MCF 10A (cell line): Measurements from ENCODE around the gene TIMM10B. TPM values are rescaled to one million over a fixed set of nuclear protein-coding genes. Genes with fewer than 3 reads are reported as not detected.

Source experiments
- BruUV-seq: library from RNA; stranded (reverse); fragments of 400-500 nt; replicated peaks from 2 replicates; lab custom pipeline; 2021; lab: Mats Ljungman, UMichigan
- CTCF ChIA-PET: fragments of 300-600 bp; sonication (Branson Sonifier 250); formaldehyde crosslinking; extraction: SDS; loops from one replicate; lab custom pipeline; 2021; ENCODE audit warnings: antibody characterized with exemption, inconsistent platforms; lab: Yijun Ruan, JAX
- POLR2A ChIA-PET: fragments of 300-600, 350-650 bp; sonication (Branson Sonifier 250); formaldehyde crosslinking; extraction: SDS; loops from one replicate; lab custom pipeline; 2020; ENCODE audit warnings: antibody characterized with exemption, inconsistent platforms; lab: Yijun Ruan, JAX
- DNase-seq: peaks from one replicate; pipeline ENCODE4 v3.0.0-alpha.2; 2018; ENCODE audit not compliant: unreplicated experiment
- H3K27ac Mint-ChIP-seq: one replicate; pipeline ENCODE4 v1.8.0; 2022; ENCODE audit warnings: mild to moderate bottlenecking, low read depth, mixed read lengths; ENCODE audit not compliant: unreplicated experiment
- H3K27me3 Mint-ChIP-seq: one replicate; pipeline ENCODE4 v1.8.0; 2022; ENCODE audit warnings: mixed read lengths; ENCODE audit not compliant: insufficient read depth, unreplicated experiment
- H3K36me3 Mint-ChIP-seq: one replicate; pipeline ENCODE4 v1.8.0; 2022; ENCODE audit warnings: mild to moderate bottlenecking, moderate library complexity, mixed read lengths; ENCODE audit not compliant: insufficient read depth, unreplicated experiment
- H3K4me1 Mint-ChIP-seq: one replicate; pipeline ENCODE4 v1.8.0; 2022; ENCODE audit warnings: mixed read lengths; ENCODE audit not compliant: insufficient read depth, unreplicated experiment
- H3K4me3 Mint-ChIP-seq: one replicate; pipeline ENCODE4 v1.8.0; 2022; ENCODE audit warnings: mild to moderate bottlenecking, moderate library complexity, mixed read lengths; ENCODE audit not compliant: unreplicated experiment
- H3K9me3 Mint-ChIP-seq: one replicate; pipeline ENCODE4 v1.8.0; 2022; ENCODE audit warnings: mixed read lengths; ENCODE audit not compliant: unreplicated experiment
- CTCF ChIP-seq: fragments of 200-600 bp; IDR thresholded peaks from one replicate; pipeline ENCODE4 v1.8.0; 2022; ENCODE audit warnings: antibody characterized with exemption, mild to moderate bottlenecking; ENCODE audit not compliant: unreplicated experiment
- intact Hi-C: fragments of 100-400 bp; cut with micrococcal nuclease; formaldehyde crosslinking; loops from 2 replicates; pipeline ENCODE4 v1.14.1; 2022
- total RNA-seq: library from RNA; stranded (reverse); gene quantifications from 2 replicates; pipeline ENCODE4 v1.2.3, GENCODE V29; 2022

Gene TIMM10B
- total RNA-seq, 1 experiment from 2014 or later: 36.2 TPM

- no peak for TF ChIP-seq CTCF
- Mint-ChIP-seq H3K4me1 (no peaks in the 10 kb centered on the region), H3K9me3 (no peaks in the 10 kb centered on the region), H3K27ac (no peak overlapping the region), H3K36me3 (peaks cover 21% of the 10 kb centered on the region), H3K4me3 (no peak overlapping the region), H3K27me3 (no peaks in the 10 kb centered on the region)
- CTCF ChIA-PET: interaction anchor here (0.6 to 10.6 kb wide), 7 partner anchors 11 to 550 kb away, joined by 3 to 65 read pairs (median 4); no protein-coding TSS in a partner anchor
- no TSS peak for BruUV-seq
- POLR2A ChIA-PET: interaction anchor here (1.0 to 1.6 kb wide), 2 partner anchors 8 to 194 kb away, joined by 3 to 13 read pairs; partner anchors contain the start of genes ARFIP2, MRPL17 and TIMM10B
- no peak for DNase-seq
- intact Hi-C loops: no loop called here
Measured at GRCh38 chr11:6489306-6489705, 8.0 kb downstream of the TIMM10B start.

- POLR2A ChIA-PET: interaction anchor here (0.6 to 2.3 kb wide), 5 partner anchors 14 to 109 kb away, joined by 3 to 8 read pairs (median 4); partner anchors contain the start of genes ARFIP2 and TIMM10B
- H3K9me3 Mint-ChIP-seq: no peaks in the 10 kb centered on the region
- TF ChIP-seq CTCF: no peak
- no peaks in the 10 kb centered on the region for H3K4me1 Mint-ChIP-seq
- no peak within 1 kb of the TSS for H3K27ac Mint-ChIP-seq
- DNase-seq: no peak
- intact Hi-C loops: no loop called here
- no peak within 1 kb of the TSS for H3K4me3 Mint-ChIP-seq
- peaks cover 12% of the 10 kb centered on the region for H3K36me3 Mint-ChIP-seq
- CTCF ChIA-PET: interaction anchor here (0.5 to 9.0 kb wide), 6 partner anchors 11 to 209 kb away, joined by 3 to 47 read pairs (median 5); no protein-coding TSS in a partner anchor
- no TSS peak for BruUV-seq
- H3K27me3 Mint-ChIP-seq: no peaks in the 10 kb centered on the region
Measured at GRCh38 chr11:6497069-6497839, 16.0 kb downstream of the TIMM10B start, which contains the start of gene DNHD1. TSS of gene DNHD1 (plus strand) at chr11:6497280. CDS start at chr11:6498216, 936 bp downstream.

- Mint-ChIP-seq H3K4me3 (no peak overlapping the region), H3K36me3 (peaks cover 20% of the 10 kb centered on the region), H3K9me3 (no peaks in the 10 kb centered on the region), H3K27ac (no peak overlapping the region), H3K4me1 (no peaks in the 10 kb centered on the region), H3K27me3 (no peaks in the 10 kb centered on the region)
- ChIA-PET POLR2A (interaction anchor here (1.6 kb wide), 1 partner anchor 15 kb away, joined by 5 read pairs; no protein-coding TSS in a partner anchor), CTCF (interaction anchor here (0.6 to 9.0 kb wide), 7 partner anchors 10 to 560 kb away, joined by 3 to 47 read pairs (median 4); no protein-coding TSS in a partner anchor)
- no TSS peak for BruUV-seq
- intact Hi-C loops: no loop called here
- no peak for TF ChIP-seq CTCF
- no peak for DNase-seq
Measured at GRCh38 chr11:6498121-6498520, 16.8 kb downstream of the TIMM10B start.

GRCh38 chr11:6498544-6498943 lies 17.2 kb downstream of the TIMM10B start:
- intact Hi-C loops: no loop called here
- Mint-ChIP-seq H3K9me3 (no peaks in the 10 kb centered on the region), H3K36me3 (peaks cover 24% of the 10 kb centered on the region), H3K27me3 (no peaks in the 10 kb centered on the region), H3K27ac (no peak overlapping the region), H3K4me1 (no peaks in the 10 kb centered on the region), H3K4me3 (no peak overlapping the region)
- ChIA-PET CTCF (interaction anchor here (0.6 to 9.0 kb wide), 10 partner anchors 10 to 560 kb away, joined by 3 to 47 read pairs (median 4); no protein-coding TSS in a partner anchor), POLR2A (interaction anchor here (1.6 to 1.8 kb wide), 2 partner anchors 8 to 16 kb away, joined by 5 read pairs; no protein-coding TSS in a partner anchor)
- DNase-seq: no peak
- no peak for TF ChIP-seq CTCF
- no TSS peak for BruUV-seq
